Measurements from ENCODE around the gene WDR7.
A peak's percentile ranks its signal among the peaks of the same experiment; 100 is the strongest.

The WDR7 gene

DNA sequence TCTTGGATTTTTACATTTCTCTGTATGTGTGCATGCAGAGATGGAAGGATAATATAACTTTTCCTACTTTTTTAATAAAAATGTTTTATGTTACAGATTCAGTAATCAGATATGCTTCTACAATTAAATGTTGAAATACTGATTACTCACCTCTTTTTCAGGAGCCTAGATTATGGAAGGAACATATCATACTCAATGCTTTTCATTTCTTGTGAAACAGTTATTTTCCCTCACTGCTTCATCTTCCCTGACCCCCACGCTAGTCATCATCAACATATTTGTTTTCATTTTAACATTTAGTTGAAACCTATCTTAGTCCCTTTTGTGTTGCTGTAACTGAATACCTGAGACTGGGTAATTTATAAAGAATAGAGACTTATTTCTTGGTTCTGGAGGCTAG, 190.7 kb downstream of the WDR7 start:
- H3K9me3 ChIP-seq (ENCODE audit: control insufficient read depth, insufficient read depth, low read depth, low read length), result peaks cover under 1% of the 10 kb centered on the region; the same call in 1 of the 2 replicates
- H3K27me3 ChIP-seq (ENCODE audit: control insufficient read depth, insufficient read depth, low read length), result no peaks in the 10 kb centered on the region
- no peak overlapping the region for H3K4me3 ChIP-seq (ENCODE audit: low read depth, low read length)
- no peaks in the 10 kb centered on the region for H3K36me3 ChIP-seq (ENCODE audit: control insufficient read depth, insufficient read depth, low read length)
- no peak overlapping the region for H3K27ac ChIP-seq (ENCODE audit: low read depth, low read length)
- H3K9ac ChIP-seq (ENCODE audit: low read length), result no peak overlapping the region
- no peaks in the 10 kb centered on the region; the same call in 1 of the 2 replicates for H3K4me1 ChIP-seq (ENCODE audit: control insufficient read depth, insufficient read depth, low read length)

DNA sequence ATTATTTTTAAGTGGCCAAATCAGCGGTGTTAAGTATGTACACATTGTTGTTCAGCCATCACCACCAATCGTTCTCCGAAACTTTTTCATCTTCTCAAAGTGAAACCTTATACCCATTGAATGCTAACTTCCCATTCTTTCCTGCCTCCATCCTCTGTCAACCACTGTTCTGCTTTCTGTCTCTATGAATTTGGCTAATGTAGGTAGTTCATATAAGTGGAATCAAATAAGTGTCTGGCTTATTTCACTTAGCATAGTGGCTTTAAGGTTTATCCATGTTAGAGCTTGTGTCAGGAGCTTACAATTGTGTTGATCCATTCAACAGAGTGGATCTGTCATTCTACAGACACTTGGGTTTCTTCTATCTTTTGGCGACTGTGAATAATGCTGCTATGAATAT, 192.1 kb downstream of the WDR7 start:
- Histone ChIP-seq H3K9me3 (ENCODE audit: control insufficient read depth, insufficient read depth, low read depth, low read length) (peaks cover 6% of the 10 kb centered on the region; the same call in 1 of the 2 replicates), H3K4me3 (ENCODE audit: low read depth, low read length) (no peak overlapping the region), H3K9ac (ENCODE audit: low read length) (no peak overlapping the region), H3K4me1 (ENCODE audit: control insufficient read depth, insufficient read depth, low read length) (no peaks in the 10 kb centered on the region; the same call in 1 of the 2 replicates), H3K27ac (ENCODE audit: low read depth, low read length) (no peak overlapping the region), H3K27me3 (ENCODE audit: control insufficient read depth, insufficient read depth, low read length) (no peaks in the 10 kb centered on the region), H3K36me3 (ENCODE audit: control insufficient read depth, insufficient read depth, low read length) (no peaks in the 10 kb centered on the region)

DNA sequence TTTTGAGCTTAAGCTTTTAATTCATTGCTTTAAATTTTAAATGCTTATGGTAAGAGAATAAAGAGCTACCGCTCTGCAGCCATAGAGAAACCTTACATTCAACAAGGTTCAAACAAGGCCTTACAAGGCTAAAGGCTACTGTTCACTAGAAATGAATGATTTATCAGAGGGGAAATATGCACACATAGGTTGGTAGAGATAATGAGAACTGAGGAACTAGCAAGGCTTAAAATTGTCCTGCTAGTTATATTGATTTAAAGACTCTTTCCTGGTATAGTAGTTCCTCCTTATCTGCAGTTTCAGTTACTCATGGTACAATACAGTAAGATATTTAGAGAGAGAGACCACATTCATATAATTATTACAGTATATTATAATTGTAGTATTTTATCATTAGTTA, 193.4 kb downstream of the WDR7 start:
- Histone ChIP-seq H3K9me3 (ENCODE audit: control insufficient read depth, insufficient read depth, low read depth, low read length) (peaks cover 6% of the 10 kb centered on the region; the same call in 1 of the 2 replicates), H3K4me3 (ENCODE audit: low read depth, low read length) (no peak overlapping the region), H3K36me3 (ENCODE audit: control insufficient read depth, insufficient read depth, low read length) (no peaks in the 10 kb centered on the region), H3K4me1 (ENCODE audit: control insufficient read depth, insufficient read depth, low read length) (no peaks in the 10 kb centered on the region; the same call in 1 of the 2 replicates), H3K27me3 (ENCODE audit: control insufficient read depth, insufficient read depth, low read length) (no peaks in the 10 kb centered on the region), H3K9ac (ENCODE audit: low read length) (no peak overlapping the region), H3K27ac (ENCODE audit: low read depth, low read length) (no peak overlapping the region)

DNA sequence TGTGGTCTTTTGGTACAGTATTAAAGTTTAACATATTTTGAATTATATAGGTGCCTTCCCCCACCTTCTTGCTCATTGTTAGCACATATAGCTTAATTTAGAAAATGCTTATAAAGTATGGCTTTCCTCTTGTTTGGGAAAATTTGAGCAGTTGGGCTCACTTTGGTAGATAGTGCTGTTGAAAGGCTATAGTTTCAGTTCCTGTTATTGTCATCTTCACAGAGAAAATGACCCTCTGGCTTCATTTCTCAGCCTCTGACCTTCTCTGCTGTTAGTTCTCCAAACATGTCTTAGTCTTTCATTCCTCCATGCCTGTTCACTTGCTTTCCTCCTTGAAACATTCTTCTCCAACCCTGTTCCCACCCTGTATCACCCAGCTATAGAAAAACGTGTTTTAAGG, 200.6 kb downstream of the WDR7 start:
- H3K36me3 ChIP-seq (ENCODE audit: control insufficient read depth, insufficient read depth, low read length), result no peaks in the 10 kb centered on the region
- H3K4me3 ChIP-seq (ENCODE audit: low read depth, low read length), result no peak overlapping the region
- H3K9ac ChIP-seq (ENCODE audit: low read length), result no peak overlapping the region
- no peak overlapping the region for H3K27ac ChIP-seq (ENCODE audit: low read depth, low read length)
- no peaks in the 10 kb centered on the region for H3K27me3 ChIP-seq (ENCODE audit: control insufficient read depth, insufficient read depth, low read length)
- no peaks in the 10 kb centered on the region for H3K4me1 ChIP-seq (ENCODE audit: control insufficient read depth, insufficient read depth, low read length)
- peaks cover 6% of the 10 kb centered on the region; the same call in 1 of the 2 replicates for H3K9me3 ChIP-seq (ENCODE audit: control insufficient read depth, insufficient read depth, low read depth, low read length)

- H3K27ac ChIP-seq (ENCODE audit: low read depth, low read length), result no peak overlapping the region
- no peaks in the 10 kb centered on the region for H3K36me3 ChIP-seq (ENCODE audit: control insufficient read depth, insufficient read depth, low read length)
- no peaks in the 10 kb centered on the region for H3K9me3 ChIP-seq (ENCODE audit: control insufficient read depth, insufficient read depth, low read depth, low read length)
- H3K27me3 ChIP-seq (ENCODE audit: control insufficient read depth, insufficient read depth, low read length), result no peaks in the 10 kb centered on the region
- no peak overlapping the region for H3K4me3 ChIP-seq (ENCODE audit: low read depth, low read length)
- no peaks in the 10 kb centered on the region for H3K4me1 ChIP-seq (ENCODE audit: control insufficient read depth, insufficient read depth, low read length)
- H3K9ac ChIP-seq (ENCODE audit: low read length), result no peak overlapping the region
Measured at GRCh38 chr18:56853961-56854360, 202.8 kb downstream of the WDR7 start.

GRCh38 chr18:56861244-56861643, 210.1 kb downstream of the WDR7 start:
- Histone ChIP-seq H3K27ac (ENCODE audit: low read depth, low read length) (no peak overlapping the region), H3K4me1 (ENCODE audit: control insufficient read depth, insufficient read depth, low read length) (peaks cover 4% of the 10 kb centered on the region; the same call in 1 of the 2 replicates), H3K36me3 (ENCODE audit: control insufficient read depth, insufficient read depth, low read length) (no peaks in the 10 kb centered on the region), H3K9me3 (ENCODE audit: control insufficient read depth, insufficient read depth, low read depth, low read length) (no peaks in the 10 kb centered on the region), H3K27me3 (ENCODE audit: control insufficient read depth, insufficient read depth, low read length) (no peaks in the 10 kb centered on the region), H3K9ac (ENCODE audit: low read length) (no peak overlapping the region), H3K4me3 (ENCODE audit: low read depth, low read length) (no peak overlapping the region)

- H3K4me1 ChIP-seq (ENCODE audit: control insufficient read depth, insufficient read depth, low read length), result peaks cover 29% of the 10 kb centered on the region
- no peaks in the 10 kb centered on the region for H3K27me3 ChIP-seq (ENCODE audit: control insufficient read depth, insufficient read depth, low read length)
- no peak overlapping the region for H3K4me3 ChIP-seq (ENCODE audit: low read depth, low read length)
- no peak overlapping the region for H3K9ac ChIP-seq (ENCODE audit: low read length)
- no peaks in the 10 kb centered on the region for H3K36me3 ChIP-seq (ENCODE audit: control insufficient read depth, insufficient read depth, low read length)
- H3K27ac ChIP-seq (ENCODE audit: low read depth, low read length), result no peak overlapping the region
- H3K9me3 ChIP-seq (ENCODE audit: control insufficient read depth, insufficient read depth, low read depth, low read length), result no peaks in the 10 kb centered on the region
Measured at GRCh38 chr18:56869189-56869777, 218.1 kb downstream of the WDR7 start.

- no peaks in the 10 kb centered on the region for H3K36me3 ChIP-seq (ENCODE audit: control insufficient read depth, insufficient read depth, low read length)
- H3K27ac ChIP-seq (ENCODE audit: low read depth, low read length), result no peak overlapping the region
- H3K9me3 ChIP-seq (ENCODE audit: control insufficient read depth, insufficient read depth, low read depth, low read length), result no peaks in the 10 kb centered on the region
- H3K9ac ChIP-seq (ENCODE audit: low read length), result no peak overlapping the region
- no peaks in the 10 kb centered on the region for H3K27me3 ChIP-seq (ENCODE audit: control insufficient read depth, insufficient read depth, low read length)
- peaks cover 34% of the 10 kb centered on the region for H3K4me1 ChIP-seq (ENCODE audit: control insufficient read depth, insufficient read depth, low read length)
- no peak overlapping the region for H3K4me3 ChIP-seq (ENCODE audit: low read depth, low read length)
Measured at GRCh38 chr18:56870982-56871381, 219.8 kb downstream of the WDR7 start.

- no peak overlapping the region; the same call in 1 of the 2 replicates for H3K27ac ChIP-seq (ENCODE audit: low read depth, low read length)
Measured at GRCh38 chr18:56872140-56872539, 221.0 kb downstream of the WDR7 start.

DNA sequence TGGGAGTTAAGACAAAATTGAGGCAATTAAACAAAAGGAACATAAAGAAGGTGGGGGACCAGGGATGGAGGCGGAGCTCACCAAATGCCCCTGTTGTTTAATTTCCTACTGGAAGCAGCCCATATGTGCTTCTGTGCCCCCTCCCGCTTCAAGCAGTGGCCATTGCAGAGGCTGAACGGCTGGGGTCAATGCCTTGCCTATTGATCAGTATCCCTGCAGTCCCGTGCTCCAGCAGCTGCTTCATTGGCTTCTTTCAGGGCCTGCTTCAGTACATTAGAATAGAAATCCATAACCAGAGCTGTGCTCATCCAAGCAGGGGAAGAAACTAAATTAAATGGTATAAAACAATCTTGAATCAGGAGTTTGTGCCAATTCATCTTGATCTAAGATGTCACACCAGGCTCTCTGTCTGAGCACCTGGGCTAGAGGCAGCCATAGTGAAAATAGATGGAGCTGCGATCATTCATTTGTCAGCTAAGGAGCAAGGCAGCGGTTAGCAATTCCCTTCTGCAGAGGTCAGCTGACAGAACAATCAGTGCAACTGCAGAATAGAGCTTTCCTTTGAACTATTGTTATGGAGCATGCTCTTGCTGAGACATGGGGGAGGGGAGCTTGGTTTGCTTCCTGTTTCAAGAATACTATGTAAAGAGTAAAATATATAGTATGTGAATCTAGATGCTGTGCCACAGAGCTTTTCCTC, 222.4 kb downstream of the WDR7 start:
- Histone ChIP-seq H3K27ac (ENCODE audit: low read depth, low read length) (peak overlapping the region; percentile 72; the same call in 1 of the 2 replicates), H3K36me3 (ENCODE audit: control insufficient read depth, insufficient read depth, low read length) (no peaks in the 10 kb centered on the region), H3K27me3 (ENCODE audit: control insufficient read depth, insufficient read depth, low read length) (no peaks in the 10 kb centered on the region), H3K4me1 (ENCODE audit: control insufficient read depth, insufficient read depth, low read length) (peaks cover 34% of the 10 kb centered on the region), H3K9me3 (ENCODE audit: control insufficient read depth, insufficient read depth, low read depth, low read length) (no peaks in the 10 kb centered on the region), H3K9ac (ENCODE audit: low read length) (peak overlapping the region; percentile 57), H3K4me3 (ENCODE audit: low read depth, low read length) (peak overlapping the region; percentile 31)

More at GRCh38 chr18:56872140-56872539, 221.0 kb downstream of the WDR7 start:
- Histone ChIP-seq H3K4me3 (ENCODE audit: low read depth, low read length) (no peak overlapping the region), H3K36me3 (ENCODE audit: control insufficient read depth, insufficient read depth, low read length) (no peaks in the 10 kb centered on the region), H3K9me3 (ENCODE audit: control insufficient read depth, insufficient read depth, low read depth, low read length) (no peaks in the 10 kb centered on the region), H3K27me3 (ENCODE audit: control insufficient read depth, insufficient read depth, low read length) (no peaks in the 10 kb centered on the region), H3K9ac (ENCODE audit: low read length) (no peak overlapping the region), H3K4me1 (ENCODE audit: control insufficient read depth, insufficient read depth, low read length) (peaks cover 34% of the 10 kb centered on the region)

GRCh38 chr18:56878711-56879110, 227.6 kb downstream of the WDR7 start:
- H3K4me1 ChIP-seq (ENCODE audit: control insufficient read depth, insufficient read depth, low read length), result peaks cover 11% of the 10 kb centered on the region; the same call in 1 of the 2 replicates
- H3K9ac ChIP-seq (ENCODE audit: low read length), result no peak overlapping the region
- no peaks in the 10 kb centered on the region for H3K27me3 ChIP-seq (ENCODE audit: control insufficient read depth, insufficient read depth, low read length)
- H3K9me3 ChIP-seq (ENCODE audit: control insufficient read depth, insufficient read depth, low read depth, low read length), result no peaks in the 10 kb centered on the region
- H3K4me3 ChIP-seq (ENCODE audit: low read depth, low read length), result no peak overlapping the region
- no peaks in the 10 kb centered on the region for H3K36me3 ChIP-seq (ENCODE audit: control insufficient read depth, insufficient read depth, low read length)
- H3K27ac ChIP-seq (ENCODE audit: low read depth, low read length), result no peak overlapping the region

Measured in HUES6 (cell line).